Measurements from ENCODE around the gene ACOT7.
A peak's percentile ranks its signal among the peaks of the same experiment; 100 is the strongest.

The ACOT7 gene

GRCh38 chr1:6276811-6277555 is 116.6 kb downstream of the ACOT7 start:
- Histone ChIP-seq H3K9me3 (ENCODE audit: control insufficient read depth, low read length) (no peaks in the 10 kb centered on the region), H3K4me1 (ENCODE audit: control insufficient read depth, insufficient read depth, low read length) (peaks cover 40% of the 10 kb centered on the region), H3K27ac (ENCODE audit: insufficient read depth, low read depth, low read length, poor library complexity, severe bottlenecking) (peak overlapping the region; percentile 42), H3K27me3 (ENCODE audit: control insufficient read depth, insufficient read depth, low read length, poor library complexity, severe bottlenecking) (no peaks in the 10 kb centered on the region), H3K36me3 (ENCODE audit: control insufficient read depth, insufficient read depth, low read length) (no peaks in the 10 kb centered on the region), H3K4me3 (ENCODE audit: insufficient read depth, low read depth, low read length) (no peak overlapping the region)
- WGBS, 2 experiments: 92 to 93% methylated on average over 20 of the region's 20 CpGs

GRCh38 chr1:6275826-6276782 is 117.5 kb downstream of the ACOT7 start:
- peaks cover 48% of the 10 kb centered on the region for H3K4me1 ChIP-seq (ENCODE audit: control insufficient read depth, insufficient read depth, low read length)
- WGBS, 2 experiments: 53 to 57% methylated on average over 35 of the region's 35 CpGs

GRCh38 chr1:6274622-6275139 is 118.9 kb downstream of the ACOT7 start:
- H3K36me3 ChIP-seq (ENCODE audit: control insufficient read depth, insufficient read depth, low read length): no peaks in the 10 kb centered on the region
- H3K4me1 ChIP-seq (ENCODE audit: control insufficient read depth, insufficient read depth, low read length): peaks cover 61% of the 10 kb centered on the region
- H3K9me3 ChIP-seq (ENCODE audit: control insufficient read depth, low read length): no peaks in the 10 kb centered on the region
- H3K27ac ChIP-seq (ENCODE audit: insufficient read depth, low read depth, low read length, poor library complexity, severe bottlenecking): no peak overlapping the region
- H3K27me3 ChIP-seq (ENCODE audit: control insufficient read depth, insufficient read depth, low read length, poor library complexity, severe bottlenecking): no peaks in the 10 kb centered on the region
- no peak overlapping the region for H3K4me3 ChIP-seq (ENCODE audit: insufficient read depth, low read depth, low read length)
- 96% methylated on average over 16 of the region's 16 CpGs for WGBS, 2 experiments

More at GRCh38 chr1:6275826-6276782, 117.5 kb downstream of the ACOT7 start:
- Histone ChIP-seq H3K27ac (ENCODE audit: insufficient read depth, low read depth, low read length, poor library complexity, severe bottlenecking) (peak overlapping the region; percentile 59), H3K4me3 (ENCODE audit: insufficient read depth, low read depth, low read length) (no peak overlapping the region), H3K36me3 (ENCODE audit: control insufficient read depth, insufficient read depth, low read length) (no peaks in the 10 kb centered on the region), H3K27me3 (ENCODE audit: control insufficient read depth, insufficient read depth, low read length, poor library complexity, severe bottlenecking) (no peaks in the 10 kb centered on the region), H3K9me3 (ENCODE audit: control insufficient read depth, low read length) (no peaks in the 10 kb centered on the region)

- no peaks in the 10 kb centered on the region for H3K9me3 ChIP-seq (ENCODE audit: control insufficient read depth, low read length)
- H3K36me3 ChIP-seq (ENCODE audit: control insufficient read depth, insufficient read depth, low read length): no peaks in the 10 kb centered on the region
- no peak overlapping the region for H3K4me3 ChIP-seq (ENCODE audit: insufficient read depth, low read depth, low read length)
- H3K27me3 ChIP-seq (ENCODE audit: control insufficient read depth, insufficient read depth, low read length, poor library complexity, severe bottlenecking): no peaks in the 10 kb centered on the region
- H3K4me1 ChIP-seq (ENCODE audit: control insufficient read depth, insufficient read depth, low read length): peaks cover 67% of the 10 kb centered on the region
- WGBS, 2 experiments: 96 to 97% methylated on average over 11 of the region's 11 CpGs
- H3K27ac ChIP-seq (ENCODE audit: insufficient read depth, low read depth, low read length, poor library complexity, severe bottlenecking): no peak overlapping the region
These were observed 119.5 kb downstream of the ACOT7 start for GRCh38 chr1:6274102-6274501.

GRCh38 chr1:6273380-6273891 is 120.1 kb downstream of the ACOT7 start:
- Histone ChIP-seq H3K4me3 (ENCODE audit: insufficient read depth, low read depth, low read length) (no peak overlapping the region), H3K27ac (ENCODE audit: insufficient read depth, low read depth, low read length, poor library complexity, severe bottlenecking) (no peak overlapping the region), H3K9me3 (ENCODE audit: control insufficient read depth, low read length) (no peaks in the 10 kb centered on the region), H3K36me3 (ENCODE audit: control insufficient read depth, insufficient read depth, low read length) (no peaks in the 10 kb centered on the region), H3K4me1 (ENCODE audit: control insufficient read depth, insufficient read depth, low read length) (peaks cover 73% of the 10 kb centered on the region), H3K27me3 (ENCODE audit: control insufficient read depth, insufficient read depth, low read length, poor library complexity, severe bottlenecking) (no peaks in the 10 kb centered on the region)
- 80 to 81% methylated on average over 19 of the region's 19 CpGs for WGBS, 2 experiments

GRCh38 chr1:6272868-6273267 is 120.7 kb downstream of the ACOT7 start:
- Histone ChIP-seq H3K9me3 (ENCODE audit: control insufficient read depth, low read length) (no peaks in the 10 kb centered on the region), H3K4me3 (ENCODE audit: insufficient read depth, low read depth, low read length) (no peak overlapping the region), H3K27ac (ENCODE audit: insufficient read depth, low read depth, low read length, poor library complexity, severe bottlenecking) (no peak overlapping the region), H3K36me3 (ENCODE audit: control insufficient read depth, insufficient read depth, low read length) (no peaks in the 10 kb centered on the region), H3K27me3 (ENCODE audit: control insufficient read depth, insufficient read depth, low read length, poor library complexity, severe bottlenecking) (no peaks in the 10 kb centered on the region), H3K4me1 (ENCODE audit: control insufficient read depth, insufficient read depth, low read length) (peaks cover 78% of the 10 kb centered on the region)
- 80 to 83% methylated on average over 6 of the region's 6 CpGs for WGBS, 2 experiments

GRCh38 chr1:6272452-6272851 is 121.1 kb downstream of the ACOT7 start:
- Histone ChIP-seq H3K9me3 (ENCODE audit: control insufficient read depth, low read length) (no peaks in the 10 kb centered on the region), H3K4me3 (ENCODE audit: insufficient read depth, low read depth, low read length) (no peak overlapping the region), H3K27me3 (ENCODE audit: control insufficient read depth, insufficient read depth, low read length, poor library complexity, severe bottlenecking) (no peaks in the 10 kb centered on the region), H3K27ac (ENCODE audit: insufficient read depth, low read depth, low read length, poor library complexity, severe bottlenecking) (no peak overlapping the region), H3K36me3 (ENCODE audit: control insufficient read depth, insufficient read depth, low read length) (no peaks in the 10 kb centered on the region), H3K4me1 (ENCODE audit: control insufficient read depth, insufficient read depth, low read length) (peaks cover 78% of the 10 kb centered on the region)
- WGBS, 2 experiments: 93 to 94% methylated on average over 9 of the region's 9 CpGs

GRCh38 chr1:6271554-6271953 is 122.0 kb downstream of the ACOT7 start:
- Histone ChIP-seq H3K9me3 (ENCODE audit: control insufficient read depth, low read length) (no peaks in the 10 kb centered on the region), H3K4me3 (ENCODE audit: insufficient read depth, low read depth, low read length) (no peak overlapping the region), H3K27me3 (ENCODE audit: control insufficient read depth, insufficient read depth, low read length, poor library complexity, severe bottlenecking) (no peaks in the 10 kb centered on the region), H3K4me1 (ENCODE audit: control insufficient read depth, insufficient read depth, low read length) (peaks cover 72% of the 10 kb centered on the region), H3K27ac (ENCODE audit: insufficient read depth, low read depth, low read length, poor library complexity, severe bottlenecking) (no peak overlapping the region), H3K36me3 (ENCODE audit: control insufficient read depth, insufficient read depth, low read length) (no peaks in the 10 kb centered on the region)
- WGBS, 2 experiments: 90 to 93% methylated on average over 12 of the region's 12 CpGs

GRCh38 chr1:6271006-6271405 is 122.6 kb downstream of the ACOT7 start:
- Histone ChIP-seq H3K4me1 (ENCODE audit: control insufficient read depth, insufficient read depth, low read length) (peaks cover 67% of the 10 kb centered on the region), H3K27ac (ENCODE audit: insufficient read depth, low read depth, low read length, poor library complexity, severe bottlenecking) (no peak overlapping the region), H3K4me3 (ENCODE audit: insufficient read depth, low read depth, low read length) (no peak overlapping the region), H3K9me3 (ENCODE audit: control insufficient read depth, low read length) (no peaks in the 10 kb centered on the region), H3K36me3 (ENCODE audit: control insufficient read depth, insufficient read depth, low read length) (no peaks in the 10 kb centered on the region), H3K27me3 (ENCODE audit: control insufficient read depth, insufficient read depth, low read length, poor library complexity, severe bottlenecking) (no peaks in the 10 kb centered on the region)
- 89 to 95% methylated on average over 4 of the region's 4 CpGs for WGBS, 2 experiments

GRCh38 chr1:6270401-6270800 is 123.2 kb downstream of the ACOT7 start:
- no peaks in the 10 kb centered on the region for H3K9me3 ChIP-seq (ENCODE audit: control insufficient read depth, low read length)
- no peaks in the 10 kb centered on the region for H3K27me3 ChIP-seq (ENCODE audit: control insufficient read depth, insufficient read depth, low read length, poor library complexity, severe bottlenecking)
- 88 to 93% methylated on average over 8 of the region's 8 CpGs for WGBS, 2 experiments
- H3K36me3 ChIP-seq (ENCODE audit: control insufficient read depth, insufficient read depth, low read length): no peaks in the 10 kb centered on the region
- H3K4me1 ChIP-seq (ENCODE audit: control insufficient read depth, insufficient read depth, low read length): peaks cover 61% of the 10 kb centered on the region
- no peak overlapping the region for H3K4me3 ChIP-seq (ENCODE audit: insufficient read depth, low read depth, low read length)
- H3K27ac ChIP-seq (ENCODE audit: insufficient read depth, low read depth, low read length, poor library complexity, severe bottlenecking): no peak overlapping the region
